IMR-90 (cell line): ENCODE results near the gene VMO1.

Experiments used
- MAZ ChIP-seq: IDR thresholded peaks from 2 replicates; pipeline ENCODE4 v1.6.1; 2012; ENCODE audit warnings: low read depth, mild to moderate bottlenecking, low read length, improper control_type of control experiment, moderate library complexity, borderline replicate concordance
- MXI1 ChIP-seq: IDR thresholded peaks from 2 replicates; pipeline ENCODE4 v1.6.1; 2012; ENCODE audit warnings: low read depth, mild to moderate bottlenecking, low read length, moderate library complexity, borderline replicate concordance
- SMC3 ChIP-seq: fragments of 150-350 bp; IDR thresholded peaks from 2 replicates; pipeline ENCODE4 v1.6.1; 2016; ENCODE audit warnings: low read depth, mild to moderate bottlenecking, antibody characterized with exemption, low read length, moderate library complexity

- TF ChIP-seq MXI1 (no peak), SMC3 (no peak), MAZ (no peak)
Observed at GRCh38 chr17:4768298-4768697, 17.9 kb downstream of the VMO1 start.
